ENCODE results near the gene RXRA.

DNA sequence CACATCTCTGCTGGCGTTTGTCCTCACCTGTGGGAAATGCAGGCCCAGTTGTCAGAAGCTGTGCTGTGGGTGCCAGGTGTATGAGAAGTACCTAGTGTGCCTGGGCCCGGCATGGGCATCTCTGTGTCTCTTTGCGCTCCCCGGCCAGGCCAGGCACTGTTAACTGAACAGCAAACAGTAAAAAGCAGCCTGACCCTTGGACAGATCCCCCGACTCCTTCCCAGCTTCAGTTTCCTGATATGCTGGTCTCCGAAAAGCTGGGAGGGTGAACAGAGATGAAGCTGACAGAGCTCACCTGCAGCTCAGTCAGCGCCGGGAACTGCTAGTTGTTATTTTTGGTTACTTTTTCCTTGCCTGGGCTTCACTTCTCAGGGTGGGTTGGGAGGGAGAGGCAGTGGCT, 28.9 kb downstream of the RXRA start:
- TF ChIP-seq, protein P1, sequence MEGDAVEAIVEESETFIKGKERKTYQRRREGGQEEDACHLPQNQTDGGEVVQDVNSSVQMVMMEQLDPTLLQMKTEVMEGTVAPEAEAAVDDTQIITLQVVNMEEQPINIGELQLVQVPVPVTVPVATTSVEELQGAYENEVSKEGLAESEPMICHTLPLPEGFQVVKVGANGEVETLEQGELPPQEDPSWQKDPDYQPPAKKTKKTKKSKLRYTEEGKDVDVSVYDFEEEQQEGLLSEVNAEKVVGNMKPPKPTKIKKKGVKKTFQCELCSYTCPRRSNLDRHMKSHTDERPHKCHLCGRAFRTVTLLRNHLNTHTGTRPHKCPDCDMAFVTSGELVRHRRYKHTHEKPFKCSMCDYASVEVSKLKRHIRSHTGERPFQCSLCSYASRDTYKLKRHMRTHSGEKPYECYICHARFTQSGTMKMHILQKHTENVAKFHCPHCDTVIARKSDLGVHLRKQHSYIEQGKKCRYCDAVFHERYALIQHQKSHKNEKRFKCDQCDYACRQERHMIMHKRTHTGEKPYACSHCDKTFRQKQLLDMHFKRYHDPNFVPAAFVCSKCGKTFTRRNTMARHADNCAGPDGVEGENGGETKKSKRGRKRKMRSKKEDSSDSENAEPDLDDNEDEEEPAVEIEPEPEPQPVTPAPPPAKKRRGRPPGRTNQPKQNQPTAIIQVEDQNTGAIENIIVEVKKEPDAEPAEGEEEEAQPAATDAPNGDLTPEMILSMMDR (IDR thresholded peaks at IDR 0.05), result no peak
- TF ChIP-seq EP300 (IDR thresholded peaks at IDR 0.05) (no peak), POLR2A (IDR thresholded peaks at IDR 0.05) (no peak)
